NCI-H2081 treated with DMSO at 0.1 percent for 48 hours (cell line): ENCODE measurements around the gene CACNA1S.

Source experiments
- DNase-seq: peaks from one replicate; lab custom pipeline; 2025; lab: John Stamatoyannopoulos, UW

The CACNA1S gene

DNA sequence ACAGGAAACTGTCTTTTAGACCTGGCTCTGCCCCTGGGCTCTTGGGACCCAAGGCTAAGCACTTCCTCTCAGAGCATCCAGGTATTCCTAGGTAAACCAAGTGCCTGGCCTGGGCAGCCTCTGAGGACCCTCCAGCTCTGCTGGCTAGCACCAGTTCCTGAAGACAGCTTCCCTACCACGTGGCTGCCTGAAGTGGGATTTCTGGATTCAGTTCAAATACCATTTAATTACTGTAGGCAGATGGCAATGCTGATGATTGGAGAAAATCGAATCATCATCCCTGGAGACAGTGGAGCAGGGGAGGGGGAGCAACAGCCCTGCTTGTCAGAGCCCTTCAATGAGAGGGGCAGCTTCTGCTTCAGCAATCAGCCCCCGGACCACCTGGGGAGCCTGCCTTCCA is 100.6 kb downstream of the CACNA1S start:
- no peak for DNase-seq

GRCh38 chr1:201009962-201010645 is 102.1 kb downstream of the CACNA1S start:
- DNase-seq: no peak

DNA sequence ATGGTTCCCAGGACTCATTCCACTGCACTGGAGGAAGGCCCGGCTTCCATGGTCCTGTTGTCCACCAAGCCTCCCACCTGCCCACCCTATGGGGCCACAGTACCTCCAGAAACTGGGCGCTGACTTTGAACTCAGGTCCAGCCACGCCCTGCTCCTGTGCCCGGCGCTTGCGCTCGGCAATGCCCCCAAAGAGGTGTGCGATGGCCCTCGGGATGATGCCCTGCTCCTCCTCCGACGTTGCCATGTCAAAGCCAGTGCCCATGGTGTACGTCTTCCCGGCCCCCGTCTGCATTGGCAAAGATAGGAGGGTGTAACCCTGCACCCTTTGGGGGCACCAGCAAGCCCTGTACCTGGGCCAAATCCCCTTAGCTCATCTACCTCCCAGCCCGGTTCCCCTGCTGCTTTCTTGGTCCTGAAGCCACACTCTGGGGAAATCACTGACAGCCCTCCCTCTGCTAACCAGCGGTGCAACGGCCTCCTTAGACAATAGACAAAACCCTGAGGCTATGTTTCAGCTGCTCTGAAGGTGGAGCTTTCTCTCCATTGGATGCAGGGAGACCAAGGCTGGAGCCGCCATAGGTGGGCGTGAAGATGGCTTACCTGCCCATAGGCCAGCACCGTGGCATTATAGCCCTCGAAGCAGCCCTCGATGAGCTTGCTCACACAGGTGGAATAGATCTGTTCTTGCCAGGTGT is 103.4 kb downstream of the CACNA1S start:
- no peak for DNase-seq

DNA sequence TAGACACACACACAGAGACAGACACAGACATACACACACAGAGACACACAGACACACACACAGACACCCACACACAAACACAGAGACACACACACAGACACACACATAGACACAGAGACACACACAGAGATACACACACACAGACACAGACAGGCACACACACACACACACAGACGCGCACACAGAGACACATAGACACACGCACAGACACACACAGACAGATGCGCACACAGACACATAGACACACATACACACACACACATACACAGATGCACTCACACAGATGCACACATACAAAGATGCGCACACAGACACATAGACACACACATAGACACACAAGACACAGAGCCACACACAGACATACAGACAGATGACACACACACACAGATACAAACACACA is 104.7 kb downstream of the CACNA1S start:
- no peak for DNase-seq

DNA sequence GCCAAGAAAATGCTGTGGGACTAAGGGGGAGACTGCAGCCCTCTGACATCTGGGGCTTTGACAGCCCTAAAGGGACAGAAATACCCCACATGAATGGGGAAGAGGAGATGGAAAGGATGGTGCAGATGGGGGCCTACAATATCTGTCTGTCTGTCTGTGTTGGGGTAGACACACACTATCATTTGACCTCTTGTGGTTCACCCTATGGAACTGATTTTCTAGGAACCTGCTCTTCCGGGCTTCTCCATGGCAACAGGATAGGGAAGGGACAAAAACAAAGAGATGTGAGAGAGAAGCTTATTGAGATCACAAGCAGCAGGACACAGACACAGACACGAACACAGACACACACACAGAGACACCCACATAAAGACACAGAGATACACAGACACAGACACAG is 105.8 kb downstream of the CACNA1S start:
- DNase-seq: no peak

- no peak for DNase-seq
These were observed 107.5 kb downstream of the CACNA1S start for GRCh38 chr1:201004732-201005131.

DNA sequence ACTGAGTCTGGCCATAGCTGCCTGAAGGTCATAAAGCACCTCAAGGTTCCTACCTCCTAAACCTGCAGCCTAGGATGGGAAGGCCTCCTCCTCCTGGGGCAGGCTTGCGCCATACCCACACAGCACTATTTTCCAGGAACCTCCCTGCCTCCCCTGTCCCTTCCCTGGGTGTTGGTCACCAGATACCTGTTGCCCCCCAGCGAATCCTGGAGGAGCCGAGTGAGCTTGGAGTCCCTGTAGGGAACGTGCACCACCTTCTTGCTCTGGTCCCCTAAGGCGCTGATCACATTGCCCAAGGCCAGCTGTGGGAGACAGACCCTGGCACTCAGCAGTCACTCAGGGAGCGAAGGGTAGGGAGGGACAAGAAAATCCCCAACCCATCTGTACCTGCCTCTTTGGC is 108.1 kb downstream of the CACNA1S start:
- no peak for DNase-seq

GRCh38 chr1:201002510-201002909 is 109.7 kb downstream of the CACNA1S start:
- no peak for DNase-seq

- no peak for DNase-seq
These were observed 110.3 kb downstream of the CACNA1S start for GRCh38 chr1:201001962-201002361.

DNA sequence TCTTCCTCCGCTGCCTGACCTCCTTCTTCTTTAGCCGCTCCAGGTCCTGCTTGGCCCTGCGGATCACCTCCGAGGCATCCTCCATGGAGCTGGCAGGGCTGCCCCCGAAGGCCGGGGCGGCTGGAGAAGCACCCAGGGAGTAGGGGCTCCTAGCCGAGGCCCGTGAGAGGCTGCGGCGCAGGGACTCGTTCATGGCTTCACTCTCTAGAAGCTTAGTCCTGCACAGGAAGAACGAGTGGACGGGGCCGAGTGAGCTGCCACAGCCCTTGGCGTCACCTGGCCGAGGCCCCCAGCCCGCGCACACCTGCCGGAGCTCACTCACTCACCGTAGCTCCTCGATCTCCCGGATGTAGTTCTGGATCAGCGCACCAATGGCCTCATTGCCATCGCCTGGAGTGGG is 111.8 kb downstream of the CACNA1S start:
- DNase-seq: no peak

- no peak for DNase-seq
These were observed 112.6 kb downstream of the CACNA1S start for GRCh38 chr1:200999667-201000066.

GRCh38 chr1:200998323-200998722 is 113.9 kb downstream of the CACNA1S start:
- no peak for DNase-seq

GRCh38 chr1:200992382-200993048 is 119.7 kb downstream of the CACNA1S start:
- DNase-seq: peak; percentile 40

DNA sequence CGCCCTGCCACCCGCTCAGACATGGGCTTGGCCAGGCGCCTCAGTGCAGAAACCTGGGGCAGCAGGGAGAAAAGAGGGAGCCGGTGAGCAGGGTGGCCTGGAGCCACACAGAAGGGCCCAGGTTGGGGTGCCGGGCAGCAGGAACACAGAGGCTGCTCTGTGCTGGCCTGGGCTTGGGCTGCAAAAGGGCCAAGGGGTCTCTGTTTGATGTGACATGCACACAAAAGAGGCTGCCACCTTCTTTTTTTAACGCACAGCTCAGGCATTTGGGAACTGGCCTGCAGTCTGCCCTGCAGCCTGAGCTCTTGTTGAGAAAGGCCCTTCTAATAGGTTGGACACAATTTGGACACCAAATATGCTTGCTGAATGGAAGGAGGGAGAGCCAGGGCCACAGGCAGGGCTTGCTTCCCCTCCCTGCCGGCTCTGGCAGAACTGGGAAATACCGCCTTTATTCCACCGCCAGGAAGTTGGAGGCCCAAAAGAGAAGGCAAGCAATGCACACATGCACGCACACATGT is 121.1 kb downstream of the CACNA1S start:
- DNase-seq: no peak

GRCh38 chr1:200990114-200990513 is 122.1 kb downstream of the CACNA1S start:
- DNase-seq: no peak
